Left ventricle myocardium inferior (tissue), 1 donor: ENCODE data around the gene ANP32B. TPM values are rescaled to one million over a fixed set of nuclear protein-coding genes. Genes with fewer than 3 reads are reported as not detected.

Experiments used
- DNase-seq: peaks from one replicate; pipeline ENCODE4 v3.0.0-alpha.2; 2020
- H3K27ac ChIP-seq: fragments of 200-600 bp; replicated peaks from 2 replicates; pipeline ENCODE4 v1.8.0; 2021
- H3K27me3 ChIP-seq: fragments of 200-600 bp; 2 replicates; pipeline ENCODE4 v1.8.0; 2021; ENCODE audit warnings: low read depth
- H3K36me3 ChIP-seq: fragments of 200-600 bp; 2 replicates; pipeline ENCODE4 v1.8.0; 2021
- H3K4me1 ChIP-seq: fragments of 200-600 bp; 2 replicates; pipeline ENCODE4 v1.8.0; 2021
- H3K4me3 ChIP-seq: fragments of 200-600 bp; 2 replicates; pipeline ENCODE4 v1.8.0; 2021; ENCODE audit warnings: mild to moderate bottlenecking, moderate library complexity
- H3K9me3 ChIP-seq: fragments of 200-600 bp; replicated peaks from 2 replicates; pipeline ENCODE4 v1.8.0; 2021
- intact Hi-C: fragments of 100-400 bp; cut with micrococcal nuclease; formaldehyde crosslinking; loops from one replicate; pipeline ENCODE4 v1.11.0; 2022
- total RNA-seq: library from RNA; stranded (reverse); fragmentation: NEBNext Ultra II Directional; extraction: Animal tissue kit (Norgen Biotek cat#: 25700); gene quantifications from one replicate; pipeline ENCODE4 v1.2.1, GENCODE V29; 2021
- TF ChIP-seq, protein P1 (sequence below): fragments of 200-600 bp; IDR thresholded peaks from 2 replicates; pipeline ENCODE4 v1.8.0; 2021; ENCODE audit warnings: antibody characterized with exemption, mild to moderate bottlenecking, borderline replicate concordance
- donor health status: DM: no; HTN: yes; CAD: no; lungs with severe emphysema.

The ANP32B gene
- total RNA-seq, 1 donor from 2014 or later: 49.9 TPM

DNA sequence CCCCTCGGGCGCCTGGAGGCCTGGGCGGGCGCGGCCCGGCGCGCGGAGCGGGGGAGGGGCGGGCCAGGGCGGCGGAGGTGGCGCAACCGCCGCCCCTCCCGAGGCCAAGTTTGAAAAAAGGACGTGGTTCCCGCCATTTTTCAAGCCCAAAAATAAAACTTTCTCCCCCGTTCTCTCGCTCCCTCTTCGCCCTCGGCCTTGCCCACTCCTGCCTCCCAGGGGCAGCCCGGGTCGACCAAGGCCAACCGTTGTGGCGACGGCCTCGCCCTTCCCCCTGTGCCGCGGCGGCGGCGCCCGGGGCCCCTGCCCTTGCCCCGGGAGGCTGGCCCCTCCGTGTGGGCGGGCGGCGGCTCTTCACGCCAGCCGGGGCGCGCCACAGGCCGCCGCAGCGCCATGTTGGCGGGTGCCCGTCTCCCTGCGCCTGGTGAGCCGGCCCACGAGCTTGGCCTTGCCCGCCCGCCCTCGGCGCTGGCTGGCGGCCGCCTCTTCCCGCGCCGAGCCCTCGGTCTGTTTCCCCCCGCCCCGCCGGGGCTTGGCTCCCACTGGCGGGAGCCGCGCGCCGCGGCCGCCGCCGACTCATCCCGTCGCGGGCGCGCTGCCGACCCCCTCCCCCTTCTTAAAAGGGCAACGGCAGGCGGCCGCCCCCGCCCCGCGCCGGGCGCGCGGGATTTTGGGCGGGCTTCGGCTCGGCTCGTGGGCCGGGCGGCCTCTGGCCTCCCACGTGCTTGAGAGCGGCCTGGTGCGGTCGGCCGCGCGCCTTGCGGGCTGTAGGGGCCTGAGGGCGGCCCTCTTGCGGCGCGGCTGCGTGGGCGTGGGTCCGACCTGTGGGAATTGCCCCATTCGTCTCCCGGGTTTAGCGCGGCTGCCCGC lies 1.3 kb downstream of the ANP32B start:
- intact Hi-C loops: loop anchor here (10.0 kb wide), 1 partner anchor 50 kb away; no protein-coding TSS in a partner anchor
- H3K36me3 ChIP-seq: no peaks in the 10 kb centered on the region
- H3K4me1 ChIP-seq: peaks cover 80% of the 10 kb centered on the region
- DNase-seq: peak; percentile 88
- peak overlapping the region; percentile 80 for H3K4me3 ChIP-seq
- no peaks in the 10 kb centered on the region for H3K27me3 ChIP-seq
- peak overlapping the region; percentile 99 for H3K27ac ChIP-seq
- H3K9me3 ChIP-seq: no peaks in the 10 kb centered on the region
- TF ChIP-seq, protein P1, sequence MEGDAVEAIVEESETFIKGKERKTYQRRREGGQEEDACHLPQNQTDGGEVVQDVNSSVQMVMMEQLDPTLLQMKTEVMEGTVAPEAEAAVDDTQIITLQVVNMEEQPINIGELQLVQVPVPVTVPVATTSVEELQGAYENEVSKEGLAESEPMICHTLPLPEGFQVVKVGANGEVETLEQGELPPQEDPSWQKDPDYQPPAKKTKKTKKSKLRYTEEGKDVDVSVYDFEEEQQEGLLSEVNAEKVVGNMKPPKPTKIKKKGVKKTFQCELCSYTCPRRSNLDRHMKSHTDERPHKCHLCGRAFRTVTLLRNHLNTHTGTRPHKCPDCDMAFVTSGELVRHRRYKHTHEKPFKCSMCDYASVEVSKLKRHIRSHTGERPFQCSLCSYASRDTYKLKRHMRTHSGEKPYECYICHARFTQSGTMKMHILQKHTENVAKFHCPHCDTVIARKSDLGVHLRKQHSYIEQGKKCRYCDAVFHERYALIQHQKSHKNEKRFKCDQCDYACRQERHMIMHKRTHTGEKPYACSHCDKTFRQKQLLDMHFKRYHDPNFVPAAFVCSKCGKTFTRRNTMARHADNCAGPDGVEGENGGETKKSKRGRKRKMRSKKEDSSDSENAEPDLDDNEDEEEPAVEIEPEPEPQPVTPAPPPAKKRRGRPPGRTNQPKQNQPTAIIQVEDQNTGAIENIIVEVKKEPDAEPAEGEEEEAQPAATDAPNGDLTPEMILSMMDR: no peak

DNA sequence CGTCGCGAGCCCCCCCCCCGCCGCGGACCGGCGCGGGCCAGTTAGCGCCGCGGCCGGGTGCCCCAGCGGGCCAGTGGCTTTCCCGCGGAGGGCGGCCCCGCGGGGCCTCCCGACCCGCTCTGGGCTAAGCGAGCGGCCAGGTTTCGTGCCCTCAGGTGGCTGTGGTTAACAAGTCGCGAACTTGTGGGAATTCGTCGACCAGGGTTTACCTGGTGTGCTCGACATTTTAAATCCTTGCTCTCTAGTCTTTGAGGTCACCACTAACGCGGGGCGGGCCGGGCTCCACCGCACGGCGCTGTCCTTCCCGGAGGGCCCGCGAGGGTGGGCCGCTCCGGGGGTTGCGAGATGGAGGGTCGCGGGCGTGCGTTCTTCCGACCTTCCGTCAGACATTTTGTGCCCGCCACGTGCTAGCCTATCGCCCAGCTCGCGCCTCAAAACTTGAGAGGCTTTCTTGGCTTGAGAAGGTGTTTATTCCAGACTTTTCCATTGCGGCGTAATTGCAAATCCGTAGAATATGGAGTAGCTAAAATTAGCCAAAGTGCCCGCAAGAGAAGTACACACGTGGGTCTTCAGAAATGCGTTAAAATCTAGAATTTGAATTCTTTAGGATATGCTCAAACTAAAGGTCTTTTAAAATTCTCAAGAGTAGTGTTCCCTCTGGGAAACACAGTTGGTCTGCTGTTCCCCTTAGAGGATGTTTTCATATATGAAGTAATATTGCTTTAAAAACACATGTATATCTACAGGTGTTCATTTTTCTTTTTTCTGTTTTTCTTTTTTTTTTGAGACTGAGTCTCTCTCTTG lies 2.1 kb downstream of the ANP32B start:
- H3K9me3 ChIP-seq: no peaks in the 10 kb centered on the region
- no peaks in the 10 kb centered on the region for H3K27me3 ChIP-seq
- DNase-seq: no peak
- no peaks in the 10 kb centered on the region for H3K36me3 ChIP-seq
- TF ChIP-seq, protein P1: no peak
- intact Hi-C loops: loop anchor here (10.0 kb wide), 1 partner anchor 50 kb away; no protein-coding TSS in a partner anchor
- peak overlapping the region; percentile 80 for H3K4me3 ChIP-seq
- H3K27ac ChIP-seq: peak overlapping the region; percentile 99
- H3K4me1 ChIP-seq: peaks cover 88% of the 10 kb centered on the region

DNA sequence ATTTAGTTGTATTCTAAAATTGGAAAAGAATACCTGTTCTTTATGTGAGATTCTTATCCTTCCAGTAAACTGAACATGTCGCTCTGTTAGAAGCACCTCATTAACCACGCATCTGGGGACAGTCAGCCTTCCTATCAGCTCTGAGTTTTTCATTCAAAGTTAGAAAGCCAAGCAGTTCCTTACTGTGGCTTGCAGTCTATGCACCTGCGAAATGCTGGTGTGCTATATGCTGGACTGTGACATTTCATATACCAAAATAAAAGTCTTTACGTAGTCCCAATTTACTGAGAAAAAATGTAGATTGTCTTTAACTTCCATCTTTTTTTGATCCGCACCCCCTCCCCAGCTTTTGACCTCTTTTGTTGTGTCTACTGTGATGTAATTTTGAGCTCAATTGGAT lies 4.3 kb downstream of the ANP32B start:
- no peaks in the 10 kb centered on the region for H3K9me3 ChIP-seq
- no peak overlapping the region for H3K4me3 ChIP-seq
- intact Hi-C loops: loop anchor here (10.0 kb wide), 1 partner anchor 47 kb away; no protein-coding TSS in a partner anchor
- no peak for DNase-seq
- no peak overlapping the region for H3K27ac ChIP-seq
- TF ChIP-seq, protein P1: no peak
- no peaks in the 10 kb centered on the region for H3K27me3 ChIP-seq
- H3K4me1 ChIP-seq: peaks cover 84% of the 10 kb centered on the region
- H3K36me3 ChIP-seq: no peaks in the 10 kb centered on the region

DNA sequence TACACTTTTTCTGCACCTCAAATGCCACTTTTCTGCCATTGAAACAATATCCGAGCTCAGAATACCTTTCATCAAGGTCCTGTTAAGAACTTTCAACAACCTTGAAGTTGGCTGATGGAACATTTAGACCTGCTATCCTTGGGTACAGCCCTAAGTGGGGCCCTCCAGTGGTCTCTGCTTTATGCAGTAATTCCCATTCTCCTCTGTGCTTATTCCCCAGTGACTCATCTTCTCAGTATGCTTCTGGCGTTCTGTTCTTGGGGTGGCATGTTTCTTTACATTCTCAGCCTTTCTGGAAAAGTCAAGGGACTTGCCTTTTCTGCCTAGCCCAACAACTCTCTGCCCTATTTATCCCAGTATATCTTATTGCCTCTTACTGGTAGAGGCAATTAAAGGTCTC lies 7.1 kb downstream of the ANP32B start:
- peaks cover 7% of the 10 kb centered on the region for H3K36me3 ChIP-seq
- no peak overlapping the region for H3K4me3 ChIP-seq
- no peaks in the 10 kb centered on the region for H3K9me3 ChIP-seq
- no peak for DNase-seq
- peaks cover 87% of the 10 kb centered on the region for H3K4me1 ChIP-seq
- TF ChIP-seq, protein P1: no peak
- H3K27ac ChIP-seq: no peak overlapping the region
- intact Hi-C loops: no loop called here
- H3K27me3 ChIP-seq: no peaks in the 10 kb centered on the region

DNA sequence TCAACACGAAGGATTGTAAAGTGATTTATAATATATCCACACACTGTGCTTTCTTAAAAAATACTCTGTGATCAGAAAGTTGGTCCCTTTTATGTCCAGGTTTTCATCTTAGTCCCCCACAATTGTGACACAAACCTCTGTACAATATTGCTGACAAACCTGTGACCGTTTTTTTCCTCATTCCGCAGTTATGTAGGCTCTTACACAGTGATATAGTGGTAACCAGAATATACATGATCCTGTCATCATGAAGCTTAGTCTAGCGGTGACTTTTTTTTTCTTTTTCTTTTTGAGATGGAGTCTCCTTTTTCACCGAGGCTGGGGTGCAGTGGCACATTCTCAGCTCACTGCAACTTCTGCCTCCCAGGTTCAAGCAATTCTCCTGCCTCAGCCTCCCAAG lies 8.7 kb downstream of the ANP32B start:
- H3K4me1 ChIP-seq: peaks cover 74% of the 10 kb centered on the region
- H3K36me3 ChIP-seq: peaks cover 22% of the 10 kb centered on the region
- DNase-seq: no peak
- intact Hi-C loops: no loop called here
- no peak overlapping the region for H3K4me3 ChIP-seq
- no peaks in the 10 kb centered on the region for H3K9me3 ChIP-seq
- H3K27ac ChIP-seq: no peak overlapping the region
- TF ChIP-seq, protein P1: no peak
- no peaks in the 10 kb centered on the region for H3K27me3 ChIP-seq
